Activated CD4-positive, alpha-beta T cell treated with anti-CD3 and anti-CD28 coated beads for 48 hours (primary cell): ENCODE data around the gene DUS2.
"Not testable (repeated sequence)": the region's sequence is repeated elsewhere in the genome, so short reads cannot be mapped to it uniquely, and the experiment has no call there.

Experiments used
- DNase-seq: peaks from one replicate; pipeline ENCODE4 v3.0.0-alpha.2; 2020

The DUS2 gene

GRCh38 chr16:68078701-68079375, 55.8 kb downstream of the DUS2 start:
- no peak for DNase-seq

DNA sequence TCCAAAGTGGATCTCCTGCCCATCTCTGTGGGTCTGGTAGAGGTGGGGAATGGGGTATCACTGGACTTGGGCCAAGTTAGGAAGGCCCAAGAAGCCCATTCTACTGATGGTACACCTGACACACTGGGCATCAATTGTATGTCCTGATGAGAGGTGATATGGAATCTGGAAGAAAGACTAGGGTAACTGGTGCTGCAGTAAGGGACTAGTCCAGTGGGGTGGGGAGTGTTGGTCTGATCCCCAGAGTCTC, 56.2 kb downstream of the DUS2 start:
- DNase-seq, result no peak

DNA sequence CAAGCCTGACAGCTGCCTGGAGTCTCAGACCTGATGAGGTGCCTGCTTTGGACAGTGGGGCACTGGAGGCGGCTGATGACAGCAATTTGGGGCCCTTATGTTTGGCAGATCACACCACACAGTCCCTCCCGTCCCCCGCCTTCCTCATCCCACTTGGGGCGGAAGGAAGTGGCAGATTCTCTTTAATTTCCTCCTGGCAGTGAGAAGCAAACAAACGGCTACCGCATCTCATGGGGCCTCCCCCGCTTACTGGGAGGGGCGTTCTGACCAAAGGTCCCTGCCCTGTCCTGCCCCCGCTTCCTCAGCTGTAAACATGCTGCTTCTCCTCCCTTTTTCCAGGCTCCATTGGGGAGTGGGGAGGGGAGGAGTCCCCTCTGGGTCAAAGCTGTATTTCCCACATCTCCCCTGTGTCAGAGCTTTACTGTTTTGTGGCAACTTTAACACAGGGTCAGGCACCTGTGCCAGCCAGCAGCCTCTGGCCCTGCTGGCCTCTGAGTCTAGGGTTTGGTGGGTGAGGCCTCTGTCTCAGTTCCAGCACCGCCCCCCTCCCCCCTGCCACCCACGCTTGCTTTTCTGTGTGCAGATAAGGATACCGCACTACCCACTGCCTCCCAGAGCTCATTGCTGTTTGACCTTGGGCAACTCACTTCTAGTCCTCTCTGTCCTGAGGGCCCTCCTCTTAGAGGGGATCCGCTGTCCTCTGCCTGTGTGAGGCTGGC, 56.7 kb downstream of the DUS2 start:
- DNase-seq, result peak; percentile 81

DNA sequence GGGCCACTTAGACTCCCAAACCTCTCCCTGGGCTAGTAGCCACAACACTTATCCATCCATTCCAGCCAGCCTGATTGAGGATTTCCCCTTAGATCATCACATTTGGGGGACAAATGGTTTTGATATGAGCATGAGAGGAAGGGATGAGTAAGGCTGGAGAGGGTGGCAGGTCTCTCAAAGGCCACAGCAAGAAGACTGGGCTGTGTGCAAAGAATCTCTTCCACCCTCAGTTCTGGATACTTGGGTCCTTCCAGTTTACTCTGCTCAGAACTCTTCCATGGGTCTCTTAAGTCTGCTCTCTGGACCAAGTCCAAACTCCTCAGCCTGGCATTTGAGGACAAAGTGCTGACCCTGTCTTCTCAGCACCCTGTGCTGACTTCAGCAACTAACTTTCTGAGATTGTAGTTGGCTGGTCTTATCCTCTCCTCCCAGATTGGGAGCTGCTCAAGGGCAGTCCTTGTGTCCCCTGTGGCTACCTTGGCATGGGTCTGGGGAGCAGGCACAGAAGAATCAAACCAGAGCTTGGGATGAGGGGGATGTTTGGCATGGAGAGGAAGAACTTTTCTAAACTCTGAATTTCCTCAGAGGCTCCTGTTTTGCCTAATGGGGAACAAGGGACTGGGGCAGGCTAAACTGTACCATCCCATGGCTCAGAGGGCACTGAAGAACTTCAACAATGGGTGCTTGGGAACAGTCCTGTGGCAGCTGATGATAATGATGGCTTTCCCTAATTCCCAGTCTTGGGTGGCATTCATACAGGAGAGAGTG, 59.0 kb downstream of the DUS2 start:
- peak; percentile 58 for DNase-seq

GRCh38 chr16:68082629-68083238, 59.6 kb downstream of the DUS2 start:
- no peak for DNase-seq

- no peak for DNase-seq
These were observed 60.2 kb downstream of the DUS2 start for GRCh38 chr16:68083239-68083781.

GRCh38 chr16:68083861-68084503, 60.9 kb downstream of the DUS2 start:
- DNase-seq, result no peak

DNA sequence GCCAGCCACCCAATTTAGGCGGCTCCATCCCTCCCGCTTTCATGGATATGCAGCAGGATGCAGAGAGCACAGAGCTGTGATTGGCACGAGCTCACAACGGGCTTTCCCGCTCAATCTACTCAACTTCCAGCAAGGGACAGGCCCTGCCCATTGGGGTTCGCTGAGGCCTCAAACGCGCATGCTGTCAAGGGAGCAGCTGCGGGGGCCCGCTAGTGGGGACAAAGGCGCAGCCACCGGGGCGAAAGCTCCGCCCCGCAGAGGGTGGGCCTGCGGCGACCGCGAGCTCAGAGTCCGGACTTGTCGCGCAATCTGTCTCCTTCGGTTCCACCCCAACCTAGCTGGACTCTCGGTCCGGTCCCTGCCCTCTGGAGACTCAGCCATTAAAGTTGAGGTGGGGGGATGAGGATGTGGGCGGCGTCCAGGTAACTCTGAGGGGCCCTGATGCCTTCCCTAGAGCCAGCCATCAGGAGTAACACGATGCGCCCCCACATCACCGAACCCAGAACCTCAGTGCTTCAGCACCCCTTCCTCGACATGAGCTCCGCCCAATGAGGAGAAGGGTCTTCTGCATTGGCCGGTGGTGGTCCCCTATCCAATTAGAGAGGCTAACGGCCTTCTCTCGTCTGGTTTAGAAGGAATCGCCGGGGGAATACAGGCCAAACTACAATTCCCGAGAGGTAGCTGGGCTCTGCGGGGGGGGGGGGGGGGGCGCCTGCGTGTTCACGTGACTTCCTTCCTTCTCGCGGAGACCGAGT, 61.6 kb downstream of the DUS2 start:
- peak; percentile 93 for DNase-seq

GRCh38 chr16:68085259-68086071, 62.4 kb downstream of the DUS2 start, which contains the start of gene NFATC3:
Gene NFATC3, plus strand, starts transcription at chr16:68085370. Its CDS starts 312 bp downstream, at chr16:68085682.
- peak; percentile 99 for DNase-seq

- DNase-seq, result no peak
These were observed 63.3 kb downstream of the DUS2 start for GRCh38 chr16:68086336-68086841.

DNA sequence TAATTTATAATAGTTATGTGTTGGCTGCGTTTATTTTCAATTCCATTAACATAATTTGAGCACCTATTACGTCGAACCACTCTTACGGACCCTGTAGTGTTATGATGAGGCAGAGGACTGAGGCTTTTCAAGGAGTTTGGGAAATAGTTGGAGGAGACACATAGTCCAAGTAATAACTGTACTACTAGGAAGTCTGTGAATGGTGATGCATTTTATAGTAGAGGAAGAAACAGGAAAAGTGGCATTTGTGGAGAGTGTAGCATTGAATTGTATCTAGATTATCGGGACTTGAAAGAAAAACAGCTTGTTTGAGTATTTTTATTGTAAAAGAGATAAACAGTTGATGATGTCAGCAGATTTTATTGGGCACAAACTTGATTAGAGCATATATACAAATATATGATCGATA, 63.8 kb downstream of the DUS2 start:
- no peak for DNase-seq

DNA sequence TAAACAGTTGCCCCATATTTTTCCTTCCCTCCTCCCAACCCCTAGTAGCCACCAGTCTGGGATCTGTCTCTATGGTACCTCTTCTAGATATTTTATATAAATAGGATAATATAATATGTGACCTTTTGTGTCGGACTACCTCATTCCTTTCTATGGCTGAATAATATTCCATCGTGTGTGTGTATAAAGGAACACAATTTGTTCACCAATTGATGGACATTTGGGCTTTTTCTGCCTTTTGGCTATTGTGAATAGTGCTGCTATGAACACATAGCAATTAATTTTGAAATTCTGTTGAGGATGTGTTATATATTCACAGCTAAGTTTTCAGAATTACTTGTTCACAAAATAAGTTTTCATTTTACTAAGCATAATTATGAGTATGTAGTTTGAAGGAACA, 64.6 kb downstream of the DUS2 start:
- DNase-seq, result no peak

DNA sequence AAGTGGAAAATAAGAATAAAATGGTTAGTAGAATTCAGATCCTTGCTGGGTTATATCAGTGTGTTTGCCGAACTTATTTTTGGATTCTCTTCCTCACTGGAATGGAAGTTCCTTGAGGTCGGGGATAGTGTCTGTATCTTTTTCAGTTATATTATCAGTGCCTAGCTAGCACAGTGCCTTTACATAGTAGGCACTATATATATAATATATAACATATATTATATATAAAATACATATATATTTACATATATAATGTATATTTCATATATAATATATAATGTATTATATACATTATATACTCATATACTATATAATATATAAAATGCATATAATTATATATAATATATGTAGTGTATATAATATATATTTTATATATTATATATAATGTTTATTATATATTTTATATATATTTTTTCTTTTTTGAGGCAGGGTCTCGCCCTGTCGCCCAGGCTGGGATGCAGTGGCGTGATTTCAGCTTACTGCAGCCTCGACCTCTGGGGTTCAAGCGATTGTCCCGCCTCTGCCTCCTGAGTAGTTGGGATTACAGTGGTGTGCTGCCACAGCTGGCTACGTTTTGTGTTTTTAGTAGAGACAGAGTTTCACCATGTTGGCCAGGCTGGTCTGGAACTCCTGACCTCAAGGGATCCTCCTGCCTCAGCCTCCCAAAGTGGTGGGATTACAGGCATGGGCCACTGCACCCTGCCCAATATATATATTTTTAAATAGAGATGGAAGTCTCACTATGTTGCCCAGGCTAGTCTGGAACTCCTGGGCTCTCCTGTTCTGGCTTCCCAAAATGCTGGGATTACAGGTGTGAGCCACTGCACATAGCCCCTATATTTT, 65.3 kb downstream of the DUS2 start:
- no peak for DNase-seq

- no peak for DNase-seq
These were observed 66.0 kb downstream of the DUS2 start for GRCh38 chr16:68089067-68089466.

- DNase-seq, result no peak
These were observed 67.0 kb downstream of the DUS2 start for GRCh38 chr16:68090130-68090529.

DNA sequence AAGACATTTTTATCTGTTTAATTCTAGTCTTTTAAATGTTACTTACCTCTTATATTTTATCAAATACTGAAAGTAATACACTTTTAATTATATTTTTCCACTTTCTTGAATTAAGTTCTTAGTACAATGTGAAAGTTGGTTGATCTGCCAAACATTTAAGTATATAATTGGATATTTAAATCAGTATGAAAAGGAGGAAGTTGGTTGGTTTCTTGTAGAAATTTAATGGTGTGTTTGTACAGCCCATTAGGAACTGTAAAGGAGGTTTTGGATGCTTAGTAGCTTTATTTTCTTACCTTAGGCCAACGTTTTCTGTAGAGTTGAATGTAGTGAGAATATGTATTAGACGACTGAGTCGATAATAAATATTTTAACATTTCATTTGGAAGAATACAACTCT, 67.4 kb downstream of the DUS2 start:
- DNase-seq, result no peak

- DNase-seq, result no peak
These were observed 68.5 kb downstream of the DUS2 start for GRCh38 chr16:68091380-68092261.

- not testable (repeated sequence) for DNase-seq
These were observed 69.2 kb downstream of the DUS2 start for GRCh38 chr16:68092275-68092674.
